ENCODE data around the gene KCNQ1. TPM values are rescaled to one million over a fixed set of nuclear protein-coding genes. Genes with fewer than 3 reads are reported as not detected.

KCNQ1 gene
- total and polyA plus RNA-seq, 2 of the 13 experiments (the other 11 are each of a cell fraction or from before 2014, with no cell fraction given), result 0.02 to 0.08 TPM

DNA sequence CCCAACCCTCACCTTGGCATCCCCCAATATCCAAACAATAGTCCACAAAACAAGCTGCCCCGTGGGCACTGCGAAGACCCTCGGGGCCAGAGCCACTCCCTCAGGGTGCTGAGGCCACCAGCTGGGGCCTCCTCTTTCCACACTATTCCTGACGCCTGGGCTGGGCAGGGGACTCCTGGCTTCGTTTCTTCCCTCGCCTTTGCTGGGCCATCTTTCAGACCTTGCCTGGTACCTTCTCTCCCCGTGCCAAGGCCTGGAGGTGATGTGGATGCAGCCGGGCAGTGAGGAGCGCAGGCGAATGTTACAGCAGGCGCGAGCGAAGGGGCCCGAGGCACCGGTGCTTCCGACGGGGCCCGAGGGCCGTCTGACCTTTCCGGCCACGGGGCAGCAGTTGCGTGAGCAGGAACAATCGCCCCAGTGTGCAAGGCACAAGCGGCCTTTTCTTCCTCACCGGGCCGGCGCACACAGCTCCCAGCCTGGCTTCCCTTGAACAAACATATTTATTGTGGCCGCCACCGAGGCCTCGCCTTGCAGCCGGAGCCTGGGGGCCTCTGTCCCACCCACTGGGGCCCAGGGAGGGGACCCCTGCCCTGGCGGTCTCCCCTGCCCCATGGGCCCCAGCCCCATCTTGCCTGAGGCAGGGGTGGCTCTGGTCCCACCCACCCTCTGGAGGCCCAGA is 287.6 kb downstream of the KCNQ1 start (continued):
- TF ChIP-seq AKNA (CRISPR knock-in tag; IDR thresholded peaks at IDR 0.05; ENCODE audit: borderline replicate concordance), result no peak; the same call in 1 of the 2 replicates
- TF ChIP-seq ZFP1 (CRISPR knock-in tag; IDR thresholded peaks at IDR 0.05), result peak; percentile 71; the same call in 1 of the 2 replicates
- TF ChIP-seq NFATC3 (CRISPR knock-in tag; IDR thresholded peaks at IDR 0.05), result no peak
- peak; percentile 56; the same call in 1 of the 2 replicates for TF ChIP-seq CREM (IDR thresholded peaks at IDR 0.05)
- no peak for TF ChIP-seq CREM (CRISPR knock-in tag; IDR thresholded peaks at IDR 0.05)
- TF ChIP-seq CHCHD3 (CRISPR knock-in tag; IDR thresholded peaks at IDR 0.05), result no peak
- TF ChIP-seq, protein P1, sequence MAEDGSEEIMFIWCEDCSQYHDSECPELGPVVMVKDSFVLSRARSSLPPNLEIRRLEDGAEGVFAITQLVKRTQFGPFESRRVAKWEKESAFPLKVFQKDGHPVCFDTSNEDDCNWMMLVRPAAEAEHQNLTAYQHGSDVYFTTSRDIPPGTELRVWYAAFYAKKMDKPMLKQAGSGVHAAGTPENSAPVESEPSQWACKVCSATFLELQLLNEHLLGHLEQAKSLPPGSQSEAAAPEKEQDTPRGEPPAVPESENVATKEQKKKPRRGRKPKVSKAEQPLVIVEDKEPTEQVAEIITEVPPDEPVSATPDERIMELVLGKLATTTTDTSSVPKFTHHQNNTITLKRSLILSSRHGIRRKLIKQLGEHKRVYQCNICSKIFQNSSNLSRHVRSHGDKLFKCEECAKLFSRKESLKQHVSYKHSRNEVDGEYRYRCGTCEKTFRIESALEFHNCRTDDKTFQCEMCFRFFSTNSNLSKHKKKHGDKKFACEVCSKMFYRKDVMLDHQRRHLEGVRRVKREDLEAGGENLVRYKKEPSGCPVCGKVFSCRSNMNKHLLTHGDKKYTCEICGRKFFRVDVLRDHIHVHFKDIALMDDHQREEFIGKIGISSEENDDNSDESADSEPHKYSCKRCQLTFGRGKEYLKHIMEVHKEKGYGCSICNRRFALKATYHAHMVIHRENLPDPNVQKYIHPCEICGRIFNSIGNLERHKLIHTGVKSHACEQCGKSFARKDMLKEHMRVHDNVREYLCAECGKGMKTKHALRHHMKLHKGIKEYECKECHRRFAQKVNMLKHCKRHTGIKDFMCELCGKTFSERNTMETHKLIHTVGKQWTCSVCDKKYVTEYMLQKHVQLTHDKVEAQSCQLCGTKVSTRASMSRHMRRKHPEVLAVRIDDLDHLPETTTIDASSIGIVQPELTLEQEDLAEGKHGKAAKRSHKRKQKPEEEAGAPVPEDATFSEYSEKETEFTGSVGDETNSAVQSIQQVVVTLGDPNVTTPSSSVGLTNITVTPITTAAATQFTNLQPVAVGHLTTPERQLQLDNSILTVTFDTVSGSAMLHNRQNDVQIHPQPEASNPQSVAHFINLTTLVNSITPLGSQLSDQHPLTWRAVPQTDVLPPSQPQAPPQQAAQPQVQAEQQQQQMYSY (CRISPR knock-in tag; IDR thresholded peaks at IDR 0.05), result 0 out of 2 replicates have a peak, but pooled peaks have one; percentile 52
- no peak; the same call in 1 of the 2 replicates for TF ChIP-seq PAF1 (CRISPR knock-in tag; IDR thresholded peaks at IDR 0.05)
- peak; percentile 71 for TF ChIP-seq YEATS4 (CRISPR knock-in tag; IDR thresholded peaks at IDR 0.05; ENCODE audit: borderline replicate concordance)
- TF ChIP-seq TIGD3 (CRISPR knock-in tag; IDR thresholded peaks at IDR 0.05; ENCODE audit: borderline replicate concordance), result no peak
- peak; percentile 15 for TF ChIP-seq TBL1XR1 (IDR thresholded peaks at IDR 0.05; ENCODE audit: borderline replicate concordance, low read length, partially characterized antibody)
- TF ChIP-seq NFIB (CRISPR knock-in tag; IDR thresholded peaks at IDR 0.05; ENCODE audit: borderline replicate concordance), result no peak
- no peak for TF ChIP-seq ZNF841 (CRISPR knock-in tag; IDR thresholded peaks at IDR 0.05; ENCODE audit: borderline replicate concordance)
- no peak for TF ChIP-seq IRX3 (CRISPR knock-in tag; IDR thresholded peaks at IDR 0.05; ENCODE audit: borderline replicate concordance, low read depth)
- TF ChIP-seq ZNF275 (CRISPR knock-in tag; IDR thresholded peaks at IDR 0.05; ENCODE audit: borderline replicate concordance), result peak; percentile 83; the same call in 1 of the 2 replicates
- TF ChIP-seq, protein P2, sequence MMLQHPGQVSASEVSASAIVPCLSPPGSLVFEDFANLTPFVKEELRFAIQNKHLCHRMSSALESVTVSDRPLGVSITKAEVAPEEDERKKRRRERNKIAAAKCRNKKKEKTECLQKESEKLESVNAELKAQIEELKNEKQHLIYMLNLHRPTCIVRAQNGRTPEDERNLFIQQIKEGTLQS (CRISPR knock-in tag; IDR thresholded peaks at IDR 0.05), result peak; percentile 85
- TF ChIP-seq RFXANK (CRISPR knock-in tag; IDR thresholded peaks at IDR 0.05), result no peak
- peak; percentile 63; the same call in 1 of the 2 replicates for TF ChIP-seq ZNF121 (CRISPR knock-in tag; IDR thresholded peaks at IDR 0.05)

All from HepG2 (cell line).